NCI-H345 (cell line): ENCODE results near the gene RSKR.
"Not testable (repeated sequence)": the region's sequence is repeated elsewhere in the genome, so short reads cannot be mapped to it uniquely, and the experiment has no call there.

Experiments used
- DNase-seq: peaks from one replicate; lab custom pipeline; 2025; lab: John Stamatoyannopoulos, UW

Gene RSKR

GRCh38 chr17:28578246-28579195, 35.5 kb downstream of the RSKR start:
- DNase-seq: no peak

- DNase-seq: no peak
Measured at GRCh38 chr17:28577466-28577824, 36.5 kb downstream of the RSKR start.

GRCh38 chr17:28576758-28577465, 37.1 kb downstream of the RSKR start, which contains the start of gene ALDOC:
Gene ALDOC (minus strand): TSS chr17:28576895. CDS start chr17:28575532, 1,363 bp downstream.
- DNase-seq: peak; percentile 98

GRCh38 chr17:28576016-28576415, 38.0 kb downstream of the RSKR start:
- DNase-seq: not testable (repeated sequence)

- no peak for DNase-seq
Measured at GRCh38 chr17:28575126-28575795, 38.7 kb downstream of the RSKR start.

GRCh38 chr17:28574526-28574925, 39.5 kb downstream of the RSKR start:
- no peak for DNase-seq

- DNase-seq: no peak
Measured at GRCh38 chr17:28573966-28574480, 40.0 kb downstream of the RSKR start.

GRCh38 chr17:28573521-28573920, 40.5 kb downstream of the RSKR start:
- no peak for DNase-seq

GRCh38 chr17:28573040-28573380, 41.0 kb downstream of the RSKR start:
- no peak for DNase-seq

- no peak for DNase-seq
Measured at GRCh38 chr17:28572259-28573039, 41.5 kb downstream of the RSKR start.

GRCh38 chr17:28571361-28572122, 42.4 kb downstream of the RSKR start, which contains the start of gene PIGS:
Gene PIGS (minus strand): TSS chr17:28571524. CDS start chr17:28571496, 28 bp downstream.
- DNase-seq: peak; percentile 96

GRCh38 chr17:28570716-28571360, 43.1 kb downstream of the RSKR start:
- peak; percentile 40 for DNase-seq

GRCh38 chr17:28569446-28569845, 44.5 kb downstream of the RSKR start:
- DNase-seq: no peak

- DNase-seq: no peak
Measured at GRCh38 chr17:28567604-28568003, 46.4 kb downstream of the RSKR start.

- no peak for DNase-seq
Measured at GRCh38 chr17:28563475-28563874, 50.5 kb downstream of the RSKR start.
